HepG2 (cell line): ENCODE data around the gene IER2. TPM values are rescaled to one million over a fixed set of nuclear protein-coding genes. Genes with fewer than 3 reads are reported as not detected.

Experiments
- BCL3 ChIP-seq: sonication (generic); formaldehyde crosslinking; IDR thresholded peaks from 2 replicates; pipeline ENCODE4 v1.5.1; 2020; ENCODE audit warnings: mild to moderate bottlenecking, missing genetic modification reagents, moderate library complexity
- BORCS8-MEF2B ChIP-seq: sonication (generic); formaldehyde crosslinking; IDR thresholded peaks from 2 replicates; pipeline ENCODE4 v1.8.0; 2022; ENCODE audit warnings: mild to moderate bottlenecking, missing genetic modification reagents
- CERS6 ChIP-seq: sonication (generic); formaldehyde crosslinking; IDR thresholded peaks from 2 replicates; pipeline ENCODE4 v1.5.0; 2020; ENCODE audit warnings: missing genetic modification reagents
- HNRNPK ChIP-seq: fragments of 200-400 bp; formaldehyde crosslinking; IDR thresholded peaks from 2 replicates; pipeline ENCODE4 v1.6.1; 2018; ENCODE audit warnings: low read length, low read depth, moderate library complexity, mild to moderate bottlenecking; ENCODE audit not compliant: poor library complexity, severe bottlenecking
- JUND ChIP-seq: sonication (generic); formaldehyde crosslinking; IDR thresholded peaks from 2 replicates; pipeline ENCODE4 v1.8.0; 2022; ENCODE audit warnings: mild to moderate bottlenecking, missing genetic modification reagents
- MED13 ChIP-seq: sonication (generic); formaldehyde crosslinking; IDR thresholded peaks from 2 replicates; pipeline ENCODE4 v1.5.0; 2020; ENCODE audit warnings: missing genetic modification reagents
- NFKB2 ChIP-seq: sonication (generic); formaldehyde crosslinking; IDR thresholded peaks from 2 replicates; pipeline ENCODE4 v1.4.0; 2020; ENCODE audit warnings: missing genetic modification reagents, borderline replicate concordance
- NR0B2 ChIP-seq: sonication (generic); formaldehyde crosslinking; IDR thresholded peaks from 2 replicates; pipeline ENCODE4 v1.4.0; 2020; ENCODE audit warnings: mild to moderate bottlenecking, missing genetic modification reagents
- NR1H2 ChIP-seq: sonication (generic); formaldehyde crosslinking; IDR thresholded peaks from 2 replicates; pipeline ENCODE4 v1.8.1; 2022; ENCODE audit warnings: low read depth, missing genetic modification reagents, borderline replicate concordance
- NR2F6 ChIP-seq, 2 experiments: IDR thresholded peaks; 2 replicates each; pipeline ENCODE4 v1.6.1; 2016; ENCODE audit warnings: antibody characterized with exemption in 1 of 2, mild to moderate bottlenecking in 1 of 2
- PRDM10 ChIP-seq: sonication (generic); formaldehyde crosslinking; IDR thresholded peaks from 2 replicates; pipeline ENCODE4 v1.4.0; 2020; ENCODE audit warnings: low read depth, missing genetic modification reagents
- RAD21 ChIP-seq: fragments of 450-650 bp; formaldehyde crosslinking; IDR thresholded peaks from 2 replicates; pipeline ENCODE4 v1.5.0; 2020; ENCODE audit warnings: mild to moderate bottlenecking
- RERE ChIP-seq: IDR thresholded peaks from 2 replicates; pipeline ENCODE4 v1.6.1; 2016; ENCODE audit warnings: low read depth, missing genetic modification reagents, missing compliant biosample characterization
- TEAD3 ChIP-seq: optimal IDR thresholded peaks from 2 replicates; pipeline ENCODE3; 2016; ENCODE audit warnings: borderline replicate concordance
- ZNF230 ChIP-seq: sonication (generic); formaldehyde crosslinking; IDR thresholded peaks from 2 replicates; pipeline ENCODE4 v1.4.0; 2020; ENCODE audit warnings: mild to moderate bottlenecking, missing genetic modification reagents
- ZNF451 ChIP-seq: sonication (generic); formaldehyde crosslinking; IDR thresholded peaks from 2 replicates; pipeline ENCODE4 v1.5.0; 2020; ENCODE audit warnings: mild to moderate bottlenecking, missing genetic modification reagents
- ZSCAN12 ChIP-seq: sonication (generic); formaldehyde crosslinking; IDR thresholded peaks from 2 replicates; pipeline ENCODE4 v1.9.0; 2021; ENCODE audit warnings: mild to moderate bottlenecking, missing genetic modification reagents
- polyA plus RNA-seq, 8 experiments: library from polyadenylated mRNA; depleted of rRNA in 3 of 8; stranded (reverse) in 7 of 8; unstranded in 1 of 8; fragments of >200 nt; fragmentation: Illumina TruSeq in 4 of 8; extraction: Trizol in 4 of 8; gene quantifications; 2 replicates each; pipeline versions ENCODE4 v1.2.1 to v1.2.3, GENCODE V29; 2011 to 2016; ENCODE audit warnings: low read depth in 4 of 8, missing spikeins in 1 of 8, mixed read lengths in 1 of 8; ENCODE audit not compliant: insufficient read depth in 1 of 8
- total RNA-seq, 5 experiments: library from RNA; depleted of rRNA; stranded (reverse); fragments of >200 nt; fragmentation: Illumina TruSeq; extraction: Trizol; gene quantifications; 2 replicates each; pipeline ENCODE4 v1.2.3, GENCODE V29; 2016; ENCODE audit warnings: low read depth in 1 of 5

IER2 gene
- total and polyA plus RNA-seq, 2 of the 13 experiments (the other 11 are each of a cell fraction or from before 2014, with no cell fraction given) = 10.1 to 14.3 TPM

GRCh38 chr19:13149628-13150186 is 504 bp upstream of the IER2 start (continued):
- TF ChIP-seq NR0B2 (peak; percentile 47; the same call in 1 of the 2 replicates), HNRNPK (peak; percentile 55), CERS6 (CRISPR knock-in tag) (0 out of 2 replicates have a peak, but pooled peaks have one; percentile 23), NFKB2 (CRISPR knock-in tag) (peak; percentile 55; the same call in 1 of the 2 replicates), BORCS8-MEF2B (no peak), ZNF230 (CRISPR knock-in tag) (no peak; the same call in 1 of the 2 replicates), NR1H2 (CRISPR knock-in tag) (no peak), RAD21 (peak; percentile 34; the same call in 1 of the 2 replicates), NR2F6 (IDR thresholded peaks at IDR 0.05) (peak; percentile 63; the same call in 1 of the 2 replicates), NR2F6 (CRISPR knock-in tag; IDR thresholded peaks at IDR 0.05) (no peak), RERE (CRISPR knock-in tag) (peak; percentile 10; the same call in 1 of the 2 replicates), MED13 (no peak), PRDM10 (CRISPR knock-in tag) (peak; percentile 93), ZSCAN12 (0 out of 2 replicates have a peak, but pooled peaks have one; percentile 75), JUND (CRISPR knock-in tag) (0 out of 2 replicates have a peak, but pooled peaks have one; percentile 27), BCL3 (CRISPR knock-in tag) (peak; percentile 38; the same call in 1 of the 2 replicates), ZNF451 (CRISPR knock-in tag) (0 out of 2 replicates have a peak, but pooled peaks have one; percentile 14), TEAD3 (peak; percentile 17)
